HEK293 (cell line): ENCODE measurements around the gene THRA.

Source experiments
- EGR2 ChIP-seq: fragments of 450-650 bp; formaldehyde crosslinking; IDR thresholded peaks from 2 replicates; pipeline ENCODE4 v1.5.1; 2016; ENCODE audit warnings: low read depth, missing biosample characterization, missing genetic modification characterization
- GLI2 ChIP-seq: fragments of 450-650 bp; formaldehyde crosslinking; IDR thresholded peaks from 2 replicates; pipeline ENCODE4; 2017; ENCODE audit warnings: missing biosample characterization, missing genetic modification characterization, low read depth, borderline replicate concordance
- MEIS1 ChIP-seq: sonication (generic); formaldehyde crosslinking; IDR thresholded peaks from 2 replicates; pipeline ENCODE4 v1.8.1; 2022; ENCODE audit warnings: missing genetic modification reagents, mild to moderate bottlenecking, borderline replicate concordance
- SETDB1 ChIP-seq: IDR thresholded peaks from one replicate; pipeline ENCODE4 v1.6.1; 2017; ENCODE audit warnings: mild to moderate bottlenecking, low read length, moderate library complexity, mixed read lengths; ENCODE audit not compliant: insufficient read length
- SP3 ChIP-seq: fragments of 450-650 bp; formaldehyde crosslinking; IDR thresholded peaks from 2 replicates; pipeline ENCODE4 v1.5.1; 2016; ENCODE audit warnings: missing biosample characterization, missing genetic modification characterization
- TSHZ1 ChIP-seq: fragments of 450-650 bp; formaldehyde crosslinking; IDR thresholded peaks from 2 replicates; pipeline ENCODE4 v1.5.1; 2016; ENCODE audit warnings: missing biosample characterization, missing genetic modification characterization, borderline replicate concordance
- WT1 ChIP-seq: fragments of 450-650 bp; formaldehyde crosslinking; IDR thresholded peaks from 2 replicates; pipeline ENCODE4 v1.5.1; 2016; ENCODE audit warnings: missing biosample characterization, missing genetic modification characterization
- YY2 ChIP-seq: fragments of 450-650 bp; formaldehyde crosslinking; IDR thresholded peaks from 2 replicates; pipeline ENCODE4 v1.5.1; 2016; ENCODE audit warnings: missing biosample characterization, missing genetic modification characterization
- ZBTB20 ChIP-seq: fragments of 450-650 bp; formaldehyde crosslinking; IDR thresholded peaks from 2 replicates; pipeline ENCODE4 v1.5.1; 2016; ENCODE audit warnings: missing biosample characterization, missing genetic modification characterization
- ZNF10 ChIP-seq: fragments of 450-650 bp; formaldehyde crosslinking; IDR thresholded peaks from 2 replicates; pipeline ENCODE4 v1.5.1; 2017; ENCODE audit warnings: missing biosample characterization, missing genetic modification characterization
- ZNF112 ChIP-seq: fragments of 450-650 bp; formaldehyde crosslinking; IDR thresholded peaks from 2 replicates; pipeline ENCODE4 v1.5.0; 2017; ENCODE audit warnings: missing biosample characterization, missing genetic modification characterization
- ZNF132 ChIP-seq: fragments of 450-650 bp; formaldehyde crosslinking; IDR thresholded peaks from 2 replicates; pipeline ENCODE4 v1.5.1; 2017; ENCODE audit warnings: missing biosample characterization, missing genetic modification characterization, borderline replicate concordance
- ZNF140 ChIP-seq: fragments of 450-650 bp; formaldehyde crosslinking; IDR thresholded peaks from 2 replicates; pipeline ENCODE4 v1.5.1; 2016; ENCODE audit warnings: missing biosample characterization, missing genetic modification characterization
- ZNF18 ChIP-seq: fragments of 450-650 bp; formaldehyde crosslinking; IDR thresholded peaks from 2 replicates; pipeline ENCODE4 v1.5.1; 2016; ENCODE audit warnings: missing biosample characterization, missing genetic modification characterization
- ZNF211 ChIP-seq: fragments of 450-650 bp; formaldehyde crosslinking; IDR thresholded peaks from 2 replicates; pipeline ENCODE4 v1.5.1; 2016; ENCODE audit warnings: low read depth, missing biosample characterization, missing genetic modification characterization
- ZNF221 ChIP-seq: fragments of 450-650 bp; formaldehyde crosslinking; IDR thresholded peaks from 2 replicates; pipeline ENCODE4 v1.5.1; 2017; ENCODE audit warnings: missing biosample characterization, missing genetic modification characterization, borderline replicate concordance
- ZNF23 ChIP-seq: fragments of 450-650 bp; formaldehyde crosslinking; IDR thresholded peaks from 2 replicates; pipeline ENCODE4 v1.5.1; 2016; ENCODE audit warnings: missing biosample characterization, missing genetic modification characterization, borderline replicate concordance
- ZNF248 ChIP-seq: fragments of 450-650 bp; formaldehyde crosslinking; IDR thresholded peaks from 2 replicates; pipeline ENCODE4 v1.5.1; 2017; ENCODE audit warnings: missing biosample characterization, missing genetic modification characterization
- ZNF26 ChIP-seq: fragments of 450-650 bp; formaldehyde crosslinking; IDR thresholded peaks from 2 replicates; pipeline ENCODE4 v1.5.1; 2016; ENCODE audit warnings: missing biosample characterization, missing genetic modification characterization
- ZNF274 ChIP-seq, 2 experiments: fragments of 200-500 bp in 1 of 2; fragments of 450-650 bp in 1 of 2; sonication (Bioruptor generic) in 1 of 2; formaldehyde crosslinking in 1 of 2; IDR thresholded peaks; 2 replicates each; pipeline versions ENCODE4 v1.5.1 to v1.6.1; 2014 to 2016; ENCODE audit warnings: borderline replicate concordance in 1 of 2, inconsistent platforms in 1 of 2, low read length in 1 of 2, missing biosample characterization in 1 of 2, missing genetic modification characterization in 1 of 2
- ZNF324 ChIP-seq: fragments of 450-650 bp; formaldehyde crosslinking; IDR thresholded peaks from 2 replicates; pipeline ENCODE4 v1.5.1; 2016; ENCODE audit warnings: missing biosample characterization, missing genetic modification characterization
- ZNF341 ChIP-seq: fragments of 450-650 bp; formaldehyde crosslinking; IDR thresholded peaks from 2 replicates; pipeline ENCODE4; 2016; ENCODE audit warnings: low read depth, missing biosample characterization, missing genetic modification characterization
- ZNF350 ChIP-seq: fragments of 450-650 bp; formaldehyde crosslinking; IDR thresholded peaks from 2 replicates; pipeline ENCODE4 v1.5.0; 2017; ENCODE audit warnings: missing biosample characterization, mild to moderate bottlenecking, missing genetic modification characterization
- ZNF473 ChIP-seq: fragments of 450-650 bp; formaldehyde crosslinking; IDR thresholded peaks from 2 replicates; pipeline ENCODE4 v1.5.1; 2017; ENCODE audit warnings: missing biosample characterization, missing genetic modification characterization
- ZNF600 ChIP-seq: fragments of 450-650 bp; formaldehyde crosslinking; IDR thresholded peaks from 2 replicates; pipeline ENCODE4 v1.5.1; 2016; ENCODE audit warnings: missing biosample characterization, missing genetic modification characterization
- ZNF624 ChIP-seq: fragments of 450-650 bp; formaldehyde crosslinking; IDR thresholded peaks from 2 replicates; pipeline ENCODE4 v1.5.1; 2017; ENCODE audit warnings: missing biosample characterization, missing genetic modification characterization
- ZNF639 ChIP-seq: fragments of 450-650 bp; formaldehyde crosslinking; IDR thresholded peaks from 2 replicates; pipeline ENCODE4 v1.5.1; 2016; ENCODE audit warnings: missing biosample characterization, missing genetic modification characterization
- ZNF768 ChIP-seq: fragments of 450-650 bp; formaldehyde crosslinking; IDR thresholded peaks from 2 replicates; pipeline ENCODE4 v1.5.1; 2018; ENCODE audit warnings: missing biosample characterization, mild to moderate bottlenecking, missing genetic modification characterization
- ZNF777 ChIP-seq: fragments of 450-650 bp; formaldehyde crosslinking; IDR thresholded peaks from 2 replicates; pipeline ENCODE4 v1.5.1; 2017; ENCODE audit warnings: missing biosample characterization, missing genetic modification characterization, borderline replicate concordance
- ZSCAN16 ChIP-seq: fragments of 450-650 bp; formaldehyde crosslinking; IDR thresholded peaks from 2 replicates; pipeline ENCODE4 v1.5.1; 2016; ENCODE audit warnings: missing biosample characterization, missing genetic modification characterization
- ZSCAN5A ChIP-seq: fragments of 450-650 bp; formaldehyde crosslinking; IDR thresholded peaks from 2 replicates; pipeline ENCODE4 v1.5.1; 2016; ENCODE audit warnings: missing biosample characterization, missing genetic modification characterization
- ZXDB ChIP-seq: fragments of 450-650 bp; formaldehyde crosslinking; IDR thresholded peaks from 2 replicates; pipeline ENCODE4 v1.5.1; 2016; ENCODE audit warnings: missing biosample characterization, missing genetic modification characterization

Gene THRA

GRCh38 chr17:40100669-40101366 is 38.1 kb downstream of the THRA start (continued):
- no peak for TF ChIP-seq ZNF18 (tag by site-specific recombination)
- TF ChIP-seq TSHZ1: no peak
- TF ChIP-seq ZNF324 (tag by site-specific recombination): no peak
- no peak for TF ChIP-seq ZNF140 (tag by site-specific recombination)
- TF ChIP-seq ZNF600 (tag by site-specific recombination): peak; percentile 23; the same call in 1 of the 2 replicates
- peak; percentile 21; the same call in 1 of the 2 replicates for TF ChIP-seq ZXDB
- no peak for TF ChIP-seq YY2 (tag by site-specific recombination)
- TF ChIP-seq ZNF26 (tag by site-specific recombination): no peak
- peak; percentile 58; the same call in 1 of the 2 replicates for TF ChIP-seq EGR2 (tag by site-specific recombination)
- no peak for TF ChIP-seq MEIS1 (CRISPR knock-in tag)
- no peak for TF ChIP-seq ZNF211 (tag by site-specific recombination)
- peak; percentile 94 for TF ChIP-seq SP3
- no peak for TF ChIP-seq ZNF777
- TF ChIP-seq ZNF350 (tag by site-specific recombination): no peak
- peak; percentile 55 for TF ChIP-seq WT1 (tag by site-specific recombination)
- no peak for TF ChIP-seq ZNF23 (tag by site-specific recombination)
- no peak for TF ChIP-seq ZSCAN5A (tag by site-specific recombination)
- no peak for TF ChIP-seq ZNF473 (tag by site-specific recombination)
- no peak for TF ChIP-seq ZNF274 (IDR thresholded peaks at IDR 0.05; ENCODE audit: low read length)
- TF ChIP-seq ZNF274 (tag by site-specific recombination; IDR thresholded peaks at IDR 0.05; ENCODE audit: borderline replicate concordance): no peak
- no peak for TF ChIP-seq ZNF10 (tag by site-specific recombination)
- no peak for TF ChIP-seq ZBTB20 (tag by site-specific recombination)
- no peak for TF ChIP-seq ZNF624 (tag by site-specific recombination)
- TF ChIP-seq ZSCAN16 (tag by site-specific recombination): no peak
- no peak for TF ChIP-seq ZNF768 (tag by site-specific recombination)
- peak; percentile 94 for TF ChIP-seq ZNF341
- no peak for TF ChIP-seq ZNF248 (tag by site-specific recombination)
- TF ChIP-seq GLI2 (tag by site-specific recombination): no peak
- TF ChIP-seq ZNF112 (tag by site-specific recombination): no peak
- TF ChIP-seq ZNF132: no peak
- TF ChIP-seq ZNF639 (tag by site-specific recombination): peak; percentile 14; the same call in 1 of the 2 replicates
- TF ChIP-seq ZNF221 (tag by site-specific recombination): no peak
- TF ChIP-seq SETDB1: no peak
